ENCODE results near the gene COPS9.

The COPS9 gene

GRCh38 chr2:240172071-240172895 lies 36.2 kb upstream of the COPS9 start:
- POLR2A ChIA-PET, result no interaction called here
- DNase-seq (ENCODE audit: extremely low spot score), result no peak
- CTCF ChIA-PET, result no interaction called here
- TF ChIP-seq LEF1 (IDR thresholded peaks at IDR 0.05; ENCODE audit: borderline replicate concordance), result no peak
- TF ChIP-seq NFRKB (IDR thresholded peaks at IDR 0.05), result no peak
- no peak for TF ChIP-seq TARDBP (IDR thresholded peaks at IDR 0.05)
- no peak for TF ChIP-seq HDGF (IDR thresholded peaks at IDR 0.05; ENCODE audit: borderline replicate concordance)
- TF ChIP-seq BHLHE40 (IDR thresholded peaks at IDR 0.05; ENCODE audit: borderline replicate concordance), result no peak
- no peak for TF ChIP-seq SUZ12 (IDR thresholded peaks at IDR 0.05)
- no peak for TF ChIP-seq FOXA1 (IDR thresholded peaks at IDR 0.05)
- no peak for TF ChIP-seq ZNF384 (IDR thresholded peaks at IDR 0.05)
- TF ChIP-seq ARNT (IDR thresholded peaks at IDR 0.05), result no peak
- TF ChIP-seq L3MBTL2 (conservative IDR thresholded peaks at IDR 0.05), result no peak
- TF ChIP-seq CTBP1 (IDR thresholded peaks at IDR 0.05; ENCODE audit: borderline replicate concordance), result no peak
- no peak for TF ChIP-seq SP1 (IDR thresholded peaks at IDR 0.05)
- TF ChIP-seq FOXM1 (IDR thresholded peaks at IDR 0.05; ENCODE audit: borderline replicate concordance), result no peak
- no peak for TF ChIP-seq FOXK2 (IDR thresholded peaks at IDR 0.05)
- TF ChIP-seq PKNOX1 (IDR thresholded peaks at IDR 0.05), result no peak

- TF ChIP-seq ELF4 (IDR thresholded peaks at IDR 0.05) (no peak), L3MBTL2 (conservative IDR thresholded peaks at IDR 0.05) (no peak), CTBP1 (IDR thresholded peaks at IDR 0.05; ENCODE audit: borderline replicate concordance) (no peak), ARNT (IDR thresholded peaks at IDR 0.05) (no peak), ZNF384 (IDR thresholded peaks at IDR 0.05) (no peak), TARDBP (IDR thresholded peaks at IDR 0.05) (no peak), FOXM1 (IDR thresholded peaks at IDR 0.05; ENCODE audit: borderline replicate concordance) (no peak), FOXA1 (IDR thresholded peaks at IDR 0.05) (no peak), FOXK2 (IDR thresholded peaks at IDR 0.05) (no peak), BHLHE40 (IDR thresholded peaks at IDR 0.05; ENCODE audit: borderline replicate concordance) (no peak), PKNOX1 (IDR thresholded peaks at IDR 0.05) (no peak), LEF1 (IDR thresholded peaks at IDR 0.05; ENCODE audit: borderline replicate concordance) (no peak), SUZ12 (IDR thresholded peaks at IDR 0.05) (no peak), NFRKB (IDR thresholded peaks at IDR 0.05) (no peak), SP1 (IDR thresholded peaks at IDR 0.05) (no peak), HDGF (IDR thresholded peaks at IDR 0.05; ENCODE audit: borderline replicate concordance) (no peak)
- POLR2A ChIA-PET, result no interaction called here
- CTCF ChIA-PET, result no interaction called here
- DNase-seq (ENCODE audit: extremely low spot score), result no peak
Measured at GRCh38 chr2:240170883-240171282, 34.8 kb upstream of the COPS9 start.

GRCh38 chr2:240170354-240170735 lies 34.2 kb upstream of the COPS9 start:
- CTCF ChIA-PET, result no interaction called here
- POLR2A ChIA-PET, result no interaction called here
- peak; percentile 12 for DNase-seq (ENCODE audit: extremely low spot score)
- TF ChIP-seq ARNT (IDR thresholded peaks at IDR 0.05) (no peak), FOXA1 (IDR thresholded peaks at IDR 0.05) (no peak), ZNF384 (IDR thresholded peaks at IDR 0.05) (no peak), FOXM1 (IDR thresholded peaks at IDR 0.05; ENCODE audit: borderline replicate concordance) (no peak), BHLHE40 (IDR thresholded peaks at IDR 0.05; ENCODE audit: borderline replicate concordance) (no peak), HDGF (IDR thresholded peaks at IDR 0.05; ENCODE audit: borderline replicate concordance) (no peak), FOXK2 (IDR thresholded peaks at IDR 0.05) (no peak), CTBP1 (IDR thresholded peaks at IDR 0.05; ENCODE audit: borderline replicate concordance) (no peak), LEF1 (IDR thresholded peaks at IDR 0.05; ENCODE audit: borderline replicate concordance) (no peak), SUZ12 (IDR thresholded peaks at IDR 0.05) (no peak), L3MBTL2 (conservative IDR thresholded peaks at IDR 0.05) (no peak), PKNOX1 (IDR thresholded peaks at IDR 0.05) (no peak), SP1 (IDR thresholded peaks at IDR 0.05) (no peak), TARDBP (IDR thresholded peaks at IDR 0.05) (no peak), ELF4 (IDR thresholded peaks at IDR 0.05) (no peak), NFRKB (IDR thresholded peaks at IDR 0.05) (no peak)

DNA sequence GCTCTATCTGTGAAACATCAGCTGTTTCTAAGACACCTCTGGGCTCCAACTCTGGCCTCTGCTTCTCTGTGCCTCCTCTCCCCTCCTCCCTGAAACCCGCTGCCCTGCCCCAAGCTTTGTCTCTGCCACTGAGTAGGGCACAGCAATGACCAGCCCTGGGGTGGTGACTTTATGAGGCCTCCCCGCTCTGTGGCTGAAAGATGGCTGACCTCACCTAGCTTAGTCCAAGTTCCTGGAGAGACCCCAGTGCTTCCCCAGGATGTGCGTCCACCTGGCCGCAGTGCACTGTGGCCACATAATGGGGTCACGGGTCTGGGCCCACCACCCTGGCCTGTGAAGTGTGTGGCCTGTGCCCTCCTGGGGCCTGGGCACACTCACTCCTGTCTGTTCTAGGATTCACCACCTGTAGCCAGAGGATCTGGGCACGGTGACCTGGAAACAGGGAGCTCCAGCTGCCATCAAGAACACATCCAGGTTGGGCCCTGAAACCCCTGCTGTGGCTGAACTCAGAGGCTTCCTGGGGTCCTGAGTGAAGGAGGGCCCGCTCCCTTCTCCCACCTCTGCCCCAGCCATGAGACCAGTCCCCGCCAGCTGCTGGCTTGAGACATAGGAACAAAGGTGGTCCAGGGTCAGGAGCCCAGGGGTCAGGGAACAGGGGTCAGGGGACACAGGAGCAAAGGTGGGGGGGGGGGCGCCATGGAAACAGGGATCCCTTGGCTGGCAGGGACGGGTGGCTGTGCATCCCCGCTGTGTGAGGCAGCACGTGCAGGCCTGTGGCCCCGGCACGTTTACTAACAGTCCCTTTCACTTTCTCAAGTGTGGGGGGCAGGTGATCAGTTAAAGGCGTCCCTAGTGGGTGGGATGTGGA lies 33.6 kb upstream of the COPS9 start:
- DNase-seq (ENCODE audit: extremely low spot score), result no peak
- ChIA-PET POLR2A (no interaction called here), CTCF (no interaction called here)
- no peak for TF ChIP-seq CTBP1 (IDR thresholded peaks at IDR 0.05; ENCODE audit: borderline replicate concordance)
- no peak for TF ChIP-seq NFRKB (IDR thresholded peaks at IDR 0.05)

GRCh38 chr2:240168546-240169361 lies 32.6 kb upstream of the COPS9 start:
- ChIA-PET POLR2A (no interaction called here), CTCF (no interaction called here)
- TF ChIP-seq PKNOX1 (IDR thresholded peaks at IDR 0.05) (no peak), ZNF384 (IDR thresholded peaks at IDR 0.05) (no peak)
- DNase-seq (ENCODE audit: extremely low spot score), result no peak
